Measurements from ENCODE around the gene FOXR1.

DNA sequence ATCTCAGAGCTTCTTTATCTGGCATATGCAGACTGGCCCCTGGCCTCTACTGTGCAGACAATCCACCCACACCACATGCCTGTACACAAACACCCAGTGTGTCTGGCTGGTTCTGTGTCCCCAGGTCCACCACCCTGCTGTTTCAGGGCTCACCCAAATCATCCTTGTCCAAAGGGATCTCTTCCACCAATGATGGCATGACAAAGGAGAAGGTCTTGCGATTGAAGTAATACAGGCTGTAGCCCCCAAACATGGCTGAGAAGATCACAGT, 57.4 kb downstream of the FOXR1 start:
- TF ChIP-seq, protein P1, sequence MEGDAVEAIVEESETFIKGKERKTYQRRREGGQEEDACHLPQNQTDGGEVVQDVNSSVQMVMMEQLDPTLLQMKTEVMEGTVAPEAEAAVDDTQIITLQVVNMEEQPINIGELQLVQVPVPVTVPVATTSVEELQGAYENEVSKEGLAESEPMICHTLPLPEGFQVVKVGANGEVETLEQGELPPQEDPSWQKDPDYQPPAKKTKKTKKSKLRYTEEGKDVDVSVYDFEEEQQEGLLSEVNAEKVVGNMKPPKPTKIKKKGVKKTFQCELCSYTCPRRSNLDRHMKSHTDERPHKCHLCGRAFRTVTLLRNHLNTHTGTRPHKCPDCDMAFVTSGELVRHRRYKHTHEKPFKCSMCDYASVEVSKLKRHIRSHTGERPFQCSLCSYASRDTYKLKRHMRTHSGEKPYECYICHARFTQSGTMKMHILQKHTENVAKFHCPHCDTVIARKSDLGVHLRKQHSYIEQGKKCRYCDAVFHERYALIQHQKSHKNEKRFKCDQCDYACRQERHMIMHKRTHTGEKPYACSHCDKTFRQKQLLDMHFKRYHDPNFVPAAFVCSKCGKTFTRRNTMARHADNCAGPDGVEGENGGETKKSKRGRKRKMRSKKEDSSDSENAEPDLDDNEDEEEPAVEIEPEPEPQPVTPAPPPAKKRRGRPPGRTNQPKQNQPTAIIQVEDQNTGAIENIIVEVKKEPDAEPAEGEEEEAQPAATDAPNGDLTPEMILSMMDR (IDR thresholded peaks at IDR 0.05; ENCODE audit: insufficient read depth, low read depth, low read length) = no peak
- TF ChIP-seq EZH2 (IDR thresholded peaks at IDR 0.05; ENCODE audit: insufficient read depth, low read length) = no peak
